Measurements from ENCODE around the gene SLC43A2. TPM values are rescaled to one million over a fixed set of nuclear protein-coding genes. Genes with fewer than 3 reads are reported as not detected.
A peak's percentile ranks its signal among the peaks of the same experiment; 100 is the strongest.

SLC43A2 gene
- total and polyA plus RNA-seq, 7 experiments from 2014 or later: 0.44 to 112 (median 6.7) TPM

GRCh38 chr17:1640329-1641064 is 11.9 kb upstream of the SLC43A2 start:
- Mint-ChIP-seq H3K27ac (peak overlapping the region in 2 of 9 donors; percentile 25 to 69), H3K36me3 (peaks cover 0 to 2% (median 0%) of the 10 kb centered on the region in 5 donors), H3K4me1 (peaks cover 0 to 13% (median 9%) of the 10 kb centered on the region in 7 donors), H3K4me3 (no peak overlapping the region), H3K27me3 (peaks cover 0 to 2% (median 0%) of the 10 kb centered on the region in 5 donors), H3K9me3 (no peaks in the 10 kb centered on the region)
- Histone ChIP-seq H3K9me3 (ENCODE audit: control insufficient read depth in 2 of 3, low read length in 3 of 3) (no peaks in the 10 kb centered on the region), H3K27me3 (ENCODE audit: control insufficient read depth in 2 of 2, insufficient read depth in 2 of 2, low read length in 2 of 2) (no peaks in the 10 kb centered on the region), H3K4me3 (ENCODE audit: low read length) (no peak overlapping the region), H3K27ac (ENCODE audit: low read depth, low read length) (no peak overlapping the region), H3K36me3 (ENCODE audit: control insufficient read depth in 2 of 3, insufficient read depth in 3 of 3, low read length in 3 of 3) (no peaks in the 10 kb centered on the region), H3K4me1 (ENCODE audit: control insufficient read depth in 2 of 2, insufficient read depth in 2 of 2, low read length in 2 of 2) (peaks cover 8 to 15% of the 10 kb centered on the region in 2 donors)
- CTCF ChIA-PET: interaction anchor here (0.7 kb wide), 1 partner anchor 276 kb away, joined by 4 read pairs; no protein-coding TSS in a partner anchor
- DNase-seq (no peak), ATAC-seq (no peak)
- intact Hi-C loops (cut with micrococcal nuclease): loop anchor here (10.0 kb wide), 2 partner anchors 156 to 664 kb away; partner anchors contain the start of genes SMG6 (in 1 of the 2) and SRR (in 1 of the 2)
- POLR2A ChIA-PET: interaction anchor here (0.5 kb wide), 1 partner anchor 25 kb away, joined by 3 read pairs; no protein-coding TSS in a partner anchor

GRCh38 chr17:1639549-1640180 is 11.0 kb upstream of the SLC43A2 start:
- intact Hi-C loops (cut with micrococcal nuclease): loop anchor here (10.0 kb wide), 2 partner anchors 155 to 665 kb away; partner anchors contain the start of genes SMG6 (in 1 of the 2) and SRR (in 1 of the 2)
- DNase-seq (no peak), ATAC-seq (no peak)
- peaks cover 0 to 9% (median 8%) of the 10 kb centered on the region in 7 donors for H3K4me1 Mint-ChIP-seq
- H3K27me3 Mint-ChIP-seq: peaks cover 0 to 2% (median 0%) of the 10 kb centered on the region in 5 donors
- no peaks in the 10 kb centered on the region for H3K27me3 ChIP-seq (ENCODE audit: control insufficient read depth in 2 of 2, insufficient read depth in 2 of 2, low read length in 2 of 2)
- POLR2A ChIA-PET: interaction anchor here (0.5 kb wide), 1 partner anchor 26 kb away, joined by 3 read pairs; no protein-coding TSS in a partner anchor
- H3K9me3 Mint-ChIP-seq: no peaks in the 10 kb centered on the region
- no peak overlapping the region for H3K4me3 ChIP-seq (ENCODE audit: low read length)
- no peaks in the 10 kb centered on the region for H3K36me3 ChIP-seq (ENCODE audit: control insufficient read depth in 2 of 3, insufficient read depth in 3 of 3, low read length in 3 of 3)
- no peaks in the 10 kb centered on the region for H3K9me3 ChIP-seq (ENCODE audit: control insufficient read depth in 2 of 3, low read length in 3 of 3)
- H3K27ac Mint-ChIP-seq: peak overlapping the region in 1 of 9 donors; percentile 25
- H3K4me1 ChIP-seq (ENCODE audit: control insufficient read depth in 2 of 2, insufficient read depth in 2 of 2, low read length in 2 of 2): peaks cover 8 to 11% of the 10 kb centered on the region in 2 donors
- CTCF ChIA-PET: interaction anchor here (0.7 kb wide), 1 partner anchor 275 kb away, joined by 4 read pairs; no protein-coding TSS in a partner anchor
- peaks cover 0 to 2% (median 0%) of the 10 kb centered on the region in 5 donors for H3K36me3 Mint-ChIP-seq
- H3K27ac ChIP-seq (ENCODE audit: low read depth, low read length): no peak overlapping the region
- H3K4me3 Mint-ChIP-seq: no peak overlapping the region

- Histone ChIP-seq H3K4me1 (ENCODE audit: control insufficient read depth in 2 of 2, insufficient read depth in 2 of 2, low read length in 2 of 2) (peaks cover 0 to 2% of the 10 kb centered on the region in 2 donors), H3K36me3 (ENCODE audit: control insufficient read depth in 2 of 3, insufficient read depth in 3 of 3, low read length in 3 of 3) (no peaks in the 10 kb centered on the region), H3K4me3 (ENCODE audit: low read length) (no peak overlapping the region), H3K9me3 (ENCODE audit: control insufficient read depth in 2 of 3, low read length in 3 of 3) (no peaks in the 10 kb centered on the region), H3K27me3 (ENCODE audit: control insufficient read depth in 2 of 2, insufficient read depth in 2 of 2, low read length in 2 of 2) (no peaks in the 10 kb centered on the region), H3K27ac (ENCODE audit: low read depth, low read length) (no peak overlapping the region)
- H3K9me3 Mint-ChIP-seq: no peaks in the 10 kb centered on the region
- intact Hi-C loops (cut with micrococcal nuclease): no loop called here
- H3K4me3 Mint-ChIP-seq: no peak overlapping the region
- H3K4me1 Mint-ChIP-seq: peaks cover 0 to 2% (median 0%) of the 10 kb centered on the region in 7 donors
- POLR2A ChIA-PET: no interaction called here
- peak overlapping the region in 2 of 9 donors; percentile 25 to 40 for H3K27ac Mint-ChIP-seq
- peaks cover 0 to 2% (median 0%) of the 10 kb centered on the region in 5 donors for H3K36me3 Mint-ChIP-seq
- CTCF ChIA-PET: no interaction called here
- ATAC-seq (no peak), DNase-seq (no peak)
- no peaks in the 10 kb centered on the region for H3K27me3 Mint-ChIP-seq
Measured at GRCh38 chr17:1638624-1639300, 10.1 kb upstream of the SLC43A2 start.

- no peaks in the 10 kb centered on the region for H3K27me3 ChIP-seq (ENCODE audit: control insufficient read depth in 2 of 2, insufficient read depth in 2 of 2, low read length in 2 of 2)
- Mint-ChIP-seq H3K4me3 (no peak overlapping the region), H3K4me1 (peaks cover 0 to 2% (median 0%) of the 10 kb centered on the region in 7 donors), H3K27ac (no peak overlapping the region), H3K36me3 (peaks cover 0 to 2% (median 0%) of the 10 kb centered on the region in 5 donors), H3K9me3 (no peaks in the 10 kb centered on the region), H3K27me3 (no peaks in the 10 kb centered on the region)
- no peaks in the 10 kb centered on the region for H3K36me3 ChIP-seq (ENCODE audit: control insufficient read depth in 2 of 3, insufficient read depth in 3 of 3, low read length in 3 of 3)
- CTCF ChIA-PET: no interaction called here
- no peaks in the 10 kb centered on the region for H3K4me1 ChIP-seq (ENCODE audit: control insufficient read depth in 2 of 2, insufficient read depth in 2 of 2, low read length in 2 of 2)
- no peaks in the 10 kb centered on the region for H3K9me3 ChIP-seq (ENCODE audit: control insufficient read depth in 2 of 3, low read length in 3 of 3)
- no peak for DNase-seq
- H3K27ac ChIP-seq (ENCODE audit: low read depth, low read length): no peak overlapping the region
- no peak overlapping the region for H3K4me3 ChIP-seq (ENCODE audit: low read length)
- ATAC-seq: no peak
- intact Hi-C loops (cut with micrococcal nuclease): no loop called here
- POLR2A ChIA-PET: no interaction called here
Measured at GRCh38 chr17:1638171-1638590, 9.5 kb upstream of the SLC43A2 start.

GRCh38 chr17:1636732-1637285 is 8.2 kb upstream of the SLC43A2 start:
- POLR2A ChIA-PET: no interaction called here
- no peak overlapping the region for H3K27ac Mint-ChIP-seq

More at GRCh38 chr17:1636732-1637285, 8.2 kb upstream of the SLC43A2 start:
- ATAC-seq: no peak
- Mint-ChIP-seq H3K36me3 (peaks cover 0 to 2% (median 0%) of the 10 kb centered on the region in 5 donors), H3K4me3 (no peak overlapping the region), H3K27me3 (peaks cover 0 to 3% (median 0%) of the 10 kb centered on the region in 5 donors), H3K9me3 (no peaks in the 10 kb centered on the region), H3K4me1 (peaks cover 0 to 2% (median 0%) of the 10 kb centered on the region in 7 donors)
- Histone ChIP-seq H3K4me3 (ENCODE audit: low read length) (no peak overlapping the region), H3K27ac (ENCODE audit: low read depth, low read length) (no peak overlapping the region), H3K27me3 (ENCODE audit: control insufficient read depth in 2 of 2, insufficient read depth in 2 of 2, low read length in 2 of 2) (no peaks in the 10 kb centered on the region), H3K36me3 (ENCODE audit: control insufficient read depth in 2 of 3, insufficient read depth in 3 of 3, low read length in 3 of 3) (no peaks in the 10 kb centered on the region), H3K9me3 (ENCODE audit: control insufficient read depth in 2 of 3, low read length in 3 of 3) (no peaks in the 10 kb centered on the region), H3K4me1 (ENCODE audit: control insufficient read depth in 2 of 2, insufficient read depth in 2 of 2, low read length in 2 of 2) (no peaks in the 10 kb centered on the region)
- CTCF ChIA-PET: interaction anchor here (0.6 to 1.0 kb wide), 2 partner anchors 30 to 147 kb away, joined by 3 read pairs; no protein-coding TSS in a partner anchor
- no peak for DNase-seq
- intact Hi-C loops (cut with micrococcal nuclease): no loop called here
